GM19324 (cell line): ENCODE measurements around the gene ATP6AP1.

Experiments used
- ATAC-seq: cut with Tn5 transposase; IDR thresholded peaks from one replicate; pipeline ENCODE4 v1.9.1; 2021; ENCODE audit warnings: mild to moderate bottlenecking, moderate library complexity; ENCODE audit not compliant: unreplicated experiment, low FRiP score

The ATP6AP1 gene

GRCh38 chrX:154485150-154486051, 56.9 kb downstream of the ATP6AP1 start:
- ATAC-seq = no peak

GRCh38 chrX:154486052-154486395, 57.5 kb downstream of the ATP6AP1 start:
- ATAC-seq = no peak
